CD4-positive, alpha-beta T cell treated with Interleukin-4 for 1 hour (primary cell): ENCODE measurements around the gene ITGA1.
A peak's percentile ranks its signal among the peaks of the same experiment; 100 is the strongest.

ENCODE experiments used
- DNase-seq, 2 donors: peaks; one replicate each; pipeline ENCODE4 v3.0.0-alpha.2; 2020 to 2022

The ITGA1 gene

DNA sequence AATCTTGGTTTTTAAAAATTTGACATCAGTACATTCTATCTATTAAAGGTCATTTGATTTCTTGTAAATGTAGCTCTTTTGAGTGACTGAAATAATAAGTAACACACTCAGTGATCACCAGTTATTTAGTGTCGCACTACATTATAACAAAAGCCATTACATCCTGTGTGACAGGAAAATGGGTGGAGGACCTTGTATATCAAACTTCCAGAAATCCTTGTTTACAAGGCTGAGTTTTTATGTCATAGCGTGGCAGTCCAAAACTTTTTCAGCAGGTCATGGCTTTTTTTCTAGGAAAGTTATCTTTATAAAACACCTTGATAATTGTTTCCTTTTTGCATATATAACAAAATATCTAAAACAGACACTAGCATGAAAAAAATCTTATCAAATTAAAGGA lies 14.4 kb upstream of the ITGA1 start:
- no peak for DNase-seq

- no peak for DNase-seq
Observed at GRCh38 chr5:52774005-52774410, 13.7 kb upstream of the ITGA1 start.

- peak; percentile 34 to 63 for DNase-seq
Observed at GRCh38 chr5:52776116-52776515, 11.6 kb upstream of the ITGA1 start.

GRCh38 chr5:52777186-52777585 lies 10.5 kb upstream of the ITGA1 start:
- DNase-seq: no peak

DNA sequence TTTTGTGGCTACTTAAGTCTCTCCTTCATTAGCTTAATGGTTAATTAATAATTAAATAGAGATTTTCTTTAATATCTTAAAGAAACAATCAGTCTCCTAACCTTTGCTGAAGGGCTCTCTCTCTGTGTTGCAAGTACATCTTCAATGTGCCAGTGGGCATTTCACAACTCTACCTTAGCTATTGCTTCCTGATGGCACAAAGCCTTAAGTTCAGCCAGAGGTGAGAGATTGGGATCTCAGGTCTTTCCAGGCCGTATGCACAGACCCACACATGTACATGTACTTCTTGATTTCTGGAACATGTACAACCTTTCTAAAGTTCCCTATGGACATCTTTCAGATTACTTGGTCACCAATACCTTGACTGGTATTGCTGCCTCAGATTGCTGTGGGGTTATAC lies 8.9 kb upstream of the ITGA1 start:
- DNase-seq: no peak

GRCh38 chr5:52779213-52779612 lies 8.5 kb upstream of the ITGA1 start:
- no peak for DNase-seq

DNA sequence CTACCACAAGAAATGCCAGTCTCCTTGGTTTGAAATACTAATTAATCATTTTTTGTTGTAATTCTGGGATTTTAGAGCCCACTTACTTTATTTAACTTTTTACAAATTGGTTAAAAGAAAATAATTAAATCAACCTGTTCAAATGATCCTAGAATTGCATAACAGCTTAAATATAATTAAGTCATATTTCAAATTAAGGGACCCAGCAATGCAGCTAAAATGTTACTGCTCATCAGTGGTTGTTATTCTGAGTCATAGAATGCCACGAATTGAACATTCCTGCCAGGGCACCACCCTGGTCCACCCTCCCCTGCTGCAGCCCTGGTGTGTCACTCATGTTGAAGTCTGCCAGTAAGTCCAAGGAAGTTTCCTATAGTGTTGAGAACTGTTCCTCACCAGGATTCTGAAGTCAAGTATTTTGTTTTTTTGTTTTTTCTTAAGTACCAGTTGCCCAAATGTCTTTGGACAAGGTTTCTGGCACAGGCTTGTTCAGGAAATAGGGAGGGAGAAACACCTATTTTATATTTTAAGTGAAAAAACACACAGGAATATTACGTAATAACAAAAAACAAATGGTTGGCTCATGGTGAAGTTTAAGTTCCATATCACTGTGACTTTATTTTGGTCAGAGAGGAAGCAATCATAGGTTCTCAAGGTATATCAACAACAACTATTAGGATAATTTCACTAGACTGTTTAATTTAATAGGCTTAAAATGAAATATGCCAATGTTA lies 4.3 kb upstream of the ITGA1 start:
- DNase-seq: no peak

- DNase-seq: no peak
Observed at GRCh38 chr5:52784737-52785136, 3.0 kb upstream of the ITGA1 start.

- no peak for DNase-seq
Observed at GRCh38 chr5:52786391-52786790, 1.3 kb upstream of the ITGA1 start.

- DNase-seq: peak; percentile 50 to 64
Observed at GRCh38 chr5:52786949-52787599, 642 bp upstream of the ITGA1 start.

GRCh38 chr5:52788505-52788821 lies 747 bp downstream of the ITGA1 start:
- DNase-seq: no peak

DNA sequence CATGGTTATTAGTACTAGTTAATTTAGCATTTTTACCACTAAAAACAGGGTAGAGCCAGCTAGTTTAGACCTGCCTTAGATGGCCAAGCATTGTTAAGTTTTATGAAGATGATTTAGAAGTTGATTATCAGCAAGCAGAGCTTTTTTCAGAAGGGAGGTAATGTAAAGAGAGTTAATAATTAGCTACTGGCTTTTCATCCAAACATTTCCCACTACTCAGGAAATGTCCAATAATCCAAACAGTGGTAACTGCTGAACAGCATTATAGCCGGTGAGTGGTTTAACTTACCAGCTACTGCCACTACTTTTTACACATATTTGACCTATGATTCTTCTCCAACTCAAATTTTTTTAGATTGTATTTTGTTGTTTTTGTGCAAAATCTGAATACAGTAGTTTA lies 1.7 kb downstream of the ITGA1 start:
- no peak for DNase-seq

DNA sequence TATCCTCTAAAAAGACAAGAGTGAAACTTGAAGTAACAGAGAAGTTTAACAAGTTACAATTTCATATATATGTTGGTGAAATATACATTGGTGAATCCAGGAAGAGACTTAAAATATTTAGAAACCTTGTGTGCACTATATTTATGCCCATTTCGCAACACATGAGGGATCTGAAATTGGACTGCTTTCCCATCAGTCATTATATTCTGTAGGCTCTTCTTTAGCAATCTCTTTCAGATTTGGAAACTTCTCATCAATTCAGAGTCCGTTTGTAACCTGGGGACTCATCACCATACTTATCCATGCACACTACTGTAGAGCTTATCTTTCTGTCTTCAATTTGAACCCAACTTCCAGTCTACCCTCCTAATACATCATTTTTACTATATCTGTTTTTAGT lies 2.1 kb downstream of the ITGA1 start:
- DNase-seq: no peak

DNA sequence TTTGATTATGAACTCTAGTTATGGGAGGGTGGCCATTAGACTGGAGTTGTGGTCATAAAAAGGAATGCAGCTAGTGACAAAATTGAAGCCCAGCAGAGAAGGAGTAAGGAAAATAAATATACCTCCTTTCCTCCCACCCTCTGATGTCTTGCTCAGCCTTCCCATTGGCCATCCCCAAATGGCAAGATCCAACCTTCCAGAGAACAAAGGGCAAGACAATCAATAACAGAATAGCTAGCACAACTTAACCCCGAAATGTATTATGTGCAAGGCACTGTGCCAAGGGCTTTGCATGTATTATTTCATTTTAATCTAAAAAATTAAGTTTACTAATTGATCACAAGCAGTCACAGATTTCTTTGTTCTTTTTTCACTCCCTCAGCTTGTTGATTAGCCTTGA lies 3.6 kb downstream of the ITGA1 start:
- DNase-seq: no peak

DNA sequence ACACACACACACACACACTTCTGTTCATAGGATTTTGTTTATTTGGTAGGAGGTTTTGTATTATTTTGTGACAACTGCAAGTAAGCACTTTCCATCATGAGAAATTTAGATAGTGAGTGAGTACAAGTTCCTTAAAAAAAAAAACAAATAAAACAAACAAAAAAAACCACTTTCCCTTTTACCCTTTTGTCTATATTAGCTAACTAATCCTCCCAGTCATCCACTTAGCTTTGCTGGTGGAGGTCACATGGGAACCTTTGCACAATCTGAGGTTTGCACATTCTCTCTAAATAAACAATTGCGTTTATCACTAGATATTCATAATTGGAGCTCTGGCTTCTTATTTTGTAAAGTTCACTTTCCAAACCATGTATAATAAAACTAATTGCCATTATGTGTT lies 6.8 kb downstream of the ITGA1 start:
- no peak for DNase-seq

GRCh38 chr5:52796031-52796430 lies 8.3 kb downstream of the ITGA1 start:
- DNase-seq: no peak

- no peak for DNase-seq
Observed at GRCh38 chr5:52796516-52797103, 8.9 kb downstream of the ITGA1 start.

DNA sequence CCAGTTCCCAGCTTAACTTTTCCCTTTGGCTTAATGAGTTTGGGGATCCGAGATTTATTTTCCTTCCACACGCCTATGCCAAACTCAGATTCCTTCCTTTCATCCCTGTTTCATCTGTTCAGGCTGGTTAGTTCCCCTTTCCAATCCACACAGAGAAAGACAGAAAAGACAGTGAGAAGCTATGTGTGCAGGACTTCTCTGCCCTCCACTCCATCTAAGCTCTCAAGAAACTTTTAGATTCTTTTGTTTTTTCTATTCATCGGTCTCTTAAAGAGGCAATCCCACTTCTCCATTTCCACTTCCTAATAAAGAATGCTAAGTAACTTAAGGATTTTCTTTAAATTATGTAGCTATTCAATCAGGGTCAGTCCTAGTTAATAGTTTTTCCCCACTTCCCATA lies 11.2 kb downstream of the ITGA1 start:
- DNase-seq: no peak

- DNase-seq: no peak
Observed at GRCh38 chr5:52799358-52799982, 11.8 kb downstream of the ITGA1 start.

DNA sequence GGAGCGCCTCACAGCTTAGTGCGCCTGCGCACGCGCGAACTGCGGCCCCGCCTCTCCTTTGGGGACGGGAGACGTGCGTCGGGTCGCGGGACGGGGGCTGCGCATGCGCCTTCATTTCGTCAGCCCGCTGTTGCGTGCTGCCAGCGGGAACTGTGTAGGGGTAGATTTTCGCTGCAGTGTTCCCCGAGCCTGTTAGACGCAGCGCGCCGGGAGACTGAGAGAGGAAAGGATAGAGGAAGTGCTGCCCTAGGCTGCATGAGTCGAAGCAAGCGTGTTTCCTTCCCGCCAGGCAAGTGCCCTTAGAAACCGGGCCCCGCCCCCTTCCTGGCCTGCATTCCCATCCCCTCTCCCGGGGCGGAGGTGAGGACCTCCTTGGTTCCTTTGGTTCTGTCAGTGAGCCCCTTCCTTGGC lies 12.3 kb downstream of the ITGA1 start:
- peak; percentile 94 to 96 for DNase-seq

DNA sequence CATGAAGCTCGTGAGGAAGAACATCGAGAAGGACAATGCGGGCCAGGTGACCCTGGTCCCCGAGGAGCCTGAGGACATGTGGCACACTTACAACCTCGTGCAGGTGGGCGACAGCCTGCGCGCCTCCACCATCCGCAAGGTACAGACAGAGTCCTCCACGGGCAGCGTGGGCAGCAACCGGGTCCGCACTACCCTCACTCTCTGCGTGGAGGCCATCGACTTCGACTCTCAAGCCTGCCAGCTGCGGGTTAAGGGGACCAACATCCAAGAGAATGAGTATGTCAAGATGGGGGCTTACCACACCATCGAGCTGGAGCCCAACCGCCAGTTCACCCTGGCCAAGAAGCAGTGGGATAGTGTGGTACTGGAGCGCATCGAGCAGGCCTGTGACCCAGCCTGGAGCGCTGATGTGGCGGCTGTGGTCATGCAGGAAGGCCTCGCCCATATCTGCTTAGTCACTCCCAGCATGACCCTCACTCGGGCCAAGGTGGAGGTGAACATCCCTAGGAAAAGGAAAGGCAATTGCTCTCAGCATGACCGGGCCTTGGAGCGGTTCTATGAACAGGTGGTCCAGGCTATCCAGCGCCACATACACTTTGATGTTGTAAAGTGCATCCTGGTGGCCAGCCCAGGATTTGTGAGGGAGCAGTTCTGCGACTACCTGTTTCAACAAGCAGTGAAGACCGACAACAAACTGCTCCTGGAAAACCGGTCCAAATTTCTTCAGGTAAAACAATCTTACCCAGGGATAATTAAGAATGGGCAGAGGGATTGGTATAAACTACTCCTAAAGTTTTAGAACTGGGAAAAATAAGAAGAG lies 12.9 kb downstream of the ITGA1 start:
- peak; percentile 54 to 57 for DNase-seq

DNA sequence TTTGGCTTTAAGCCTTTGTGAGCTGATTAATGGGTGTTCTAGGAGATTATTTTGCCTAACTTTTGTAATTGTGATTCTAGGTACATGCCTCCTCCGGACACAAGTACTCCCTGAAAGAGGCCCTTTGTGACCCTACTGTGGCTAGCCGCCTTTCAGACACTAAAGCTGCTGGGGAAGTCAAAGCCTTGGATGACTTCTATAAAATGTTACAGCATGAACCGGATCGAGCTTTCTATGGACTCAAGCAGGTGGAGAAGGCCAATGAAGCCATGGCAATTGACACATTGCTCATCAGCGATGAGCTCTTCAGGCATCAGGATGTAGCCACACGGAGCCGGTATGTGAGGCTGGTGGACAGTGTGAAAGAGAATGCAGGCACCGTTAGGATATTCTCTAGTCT lies 13.6 kb downstream of the ITGA1 start:
- DNase-seq: no peak

GRCh38 chr5:52802272-52802973 lies 14.7 kb downstream of the ITGA1 start:
- no peak for DNase-seq
